Measurements from ENCODE around the gene APH1A.
"Not testable (repeated sequence)": the region's sequence is repeated elsewhere in the genome, so short reads cannot be mapped to it uniquely, and the experiment has no call there.

The APH1A gene

GRCh38 chr1:150233359-150234308 lies 35.2 kb downstream of the APH1A start:
- DNase-seq (ENCODE audit: low read depth), result no peak

- DNase-seq (ENCODE audit: low read depth), result not testable (repeated sequence)
Observed at GRCh38 chr1:150232921-150233320, 35.9 kb downstream of the APH1A start.

GRCh38 chr1:150228246-150228645 lies 40.6 kb downstream of the APH1A start:
- not testable (repeated sequence) for DNase-seq (ENCODE audit: low read depth)

GRCh38 chr1:150227228-150227627 lies 41.6 kb downstream of the APH1A start:
- DNase-seq (ENCODE audit: low read depth), result no peak

- DNase-seq (ENCODE audit: low read depth), result no peak
Observed at GRCh38 chr1:150226486-150226885, 42.3 kb downstream of the APH1A start.

GRCh38 chr1:150225546-150225945 lies 43.3 kb downstream of the APH1A start:
- no peak for DNase-seq (ENCODE audit: low read depth)

- DNase-seq (ENCODE audit: low read depth), result no peak
Observed at GRCh38 chr1:150224983-150225382, 43.8 kb downstream of the APH1A start.

- no peak for DNase-seq (ENCODE audit: low read depth)
Observed at GRCh38 chr1:150221552-150221951, 47.3 kb downstream of the APH1A start.

- not testable (repeated sequence) for DNase-seq (ENCODE audit: low read depth)
Observed at GRCh38 chr1:150215855-150216254, 53.0 kb downstream of the APH1A start.
